Measurements from ENCODE around the gene ACTR5.

DNA sequence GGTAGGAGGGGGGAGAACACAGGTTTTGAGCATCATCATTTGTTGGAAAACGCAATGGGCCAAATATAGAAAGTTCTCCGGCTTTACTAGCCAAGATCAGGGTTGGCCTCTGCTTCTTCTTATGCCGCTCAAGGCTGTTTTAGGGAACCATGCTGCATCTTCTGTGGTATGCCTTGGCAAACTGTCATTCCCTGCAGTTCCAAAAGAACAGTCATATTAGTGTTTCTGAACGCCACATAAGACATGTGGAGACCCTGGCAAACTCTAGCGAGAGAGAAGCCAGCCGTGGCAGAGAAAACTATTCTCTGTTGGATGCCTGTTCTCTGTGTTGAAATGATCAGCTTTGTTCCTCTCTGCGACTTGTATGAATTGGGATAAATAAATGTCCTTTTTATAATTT, 10.8 kb downstream of the ACTR5 start:
- TF ChIP-seq, protein P1, sequence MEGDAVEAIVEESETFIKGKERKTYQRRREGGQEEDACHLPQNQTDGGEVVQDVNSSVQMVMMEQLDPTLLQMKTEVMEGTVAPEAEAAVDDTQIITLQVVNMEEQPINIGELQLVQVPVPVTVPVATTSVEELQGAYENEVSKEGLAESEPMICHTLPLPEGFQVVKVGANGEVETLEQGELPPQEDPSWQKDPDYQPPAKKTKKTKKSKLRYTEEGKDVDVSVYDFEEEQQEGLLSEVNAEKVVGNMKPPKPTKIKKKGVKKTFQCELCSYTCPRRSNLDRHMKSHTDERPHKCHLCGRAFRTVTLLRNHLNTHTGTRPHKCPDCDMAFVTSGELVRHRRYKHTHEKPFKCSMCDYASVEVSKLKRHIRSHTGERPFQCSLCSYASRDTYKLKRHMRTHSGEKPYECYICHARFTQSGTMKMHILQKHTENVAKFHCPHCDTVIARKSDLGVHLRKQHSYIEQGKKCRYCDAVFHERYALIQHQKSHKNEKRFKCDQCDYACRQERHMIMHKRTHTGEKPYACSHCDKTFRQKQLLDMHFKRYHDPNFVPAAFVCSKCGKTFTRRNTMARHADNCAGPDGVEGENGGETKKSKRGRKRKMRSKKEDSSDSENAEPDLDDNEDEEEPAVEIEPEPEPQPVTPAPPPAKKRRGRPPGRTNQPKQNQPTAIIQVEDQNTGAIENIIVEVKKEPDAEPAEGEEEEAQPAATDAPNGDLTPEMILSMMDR (conservative IDR thresholded peaks at IDR 0.05): no peak
- TF ChIP-seq ZFX (IDR thresholded peaks at IDR 0.05): no peak

All from C4-2B (cell line).